Fibroblast of villous mesenchyme (primary cell): Measurements from ENCODE around the gene ADAP2. TPM values are rescaled to one million over a fixed set of nuclear protein-coding genes. Genes with fewer than 3 reads are reported as not detected.
"Not testable (repeated sequence)": the region's sequence is repeated elsewhere in the genome, so short reads cannot be mapped to it uniquely, and the experiment has no call there.

Experiments
- DNase-seq: peaks from one replicate; pipeline ENCODE4 v3.0.0-alpha.2; 2010; ENCODE audit warnings: low read depth
- H3K4me3 ChIP-seq: 2 replicates; pipeline ENCODE4 v1.5.1; 2011; ENCODE audit warnings: low read depth, mild to moderate bottlenecking, low read length
- total RNA-seq: library from RNA; depleted of rRNA; stranded (reverse); fragments of >200 nt; gene quantifications from 2 replicates; pipeline ENCODE4 v1.2.3, GENCODE V29; 2012
- TF ChIP-seq, protein P1 (sequence below): IDR thresholded peaks from 2 replicates; pipeline ENCODE4 v1.5.1; 2012; ENCODE audit warnings: low read depth, mild to moderate bottlenecking, low read length; ENCODE audit not compliant: insufficient read depth

The ADAP2 gene
- total RNA-seq, 1 donor: 3.0 TPM

- DNase-seq: no peak
- H3K4me3 ChIP-seq: no peak overlapping the region
- TF ChIP-seq, protein P1, sequence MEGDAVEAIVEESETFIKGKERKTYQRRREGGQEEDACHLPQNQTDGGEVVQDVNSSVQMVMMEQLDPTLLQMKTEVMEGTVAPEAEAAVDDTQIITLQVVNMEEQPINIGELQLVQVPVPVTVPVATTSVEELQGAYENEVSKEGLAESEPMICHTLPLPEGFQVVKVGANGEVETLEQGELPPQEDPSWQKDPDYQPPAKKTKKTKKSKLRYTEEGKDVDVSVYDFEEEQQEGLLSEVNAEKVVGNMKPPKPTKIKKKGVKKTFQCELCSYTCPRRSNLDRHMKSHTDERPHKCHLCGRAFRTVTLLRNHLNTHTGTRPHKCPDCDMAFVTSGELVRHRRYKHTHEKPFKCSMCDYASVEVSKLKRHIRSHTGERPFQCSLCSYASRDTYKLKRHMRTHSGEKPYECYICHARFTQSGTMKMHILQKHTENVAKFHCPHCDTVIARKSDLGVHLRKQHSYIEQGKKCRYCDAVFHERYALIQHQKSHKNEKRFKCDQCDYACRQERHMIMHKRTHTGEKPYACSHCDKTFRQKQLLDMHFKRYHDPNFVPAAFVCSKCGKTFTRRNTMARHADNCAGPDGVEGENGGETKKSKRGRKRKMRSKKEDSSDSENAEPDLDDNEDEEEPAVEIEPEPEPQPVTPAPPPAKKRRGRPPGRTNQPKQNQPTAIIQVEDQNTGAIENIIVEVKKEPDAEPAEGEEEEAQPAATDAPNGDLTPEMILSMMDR: no peak
These were observed 8.8 kb downstream of the ADAP2 start for GRCh38 chr17:30930495-30930894.

GRCh38 chr17:30931582-30931981 lies 9.8 kb downstream of the ADAP2 start:
- not testable (repeated sequence) for DNase-seq

GRCh38 chr17:30933966-30934365 lies 12.2 kb downstream of the ADAP2 start:
- H3K4me3 ChIP-seq: no peak overlapping the region
- no peak for DNase-seq
- TF ChIP-seq, protein P1: no peak

More at GRCh38 chr17:30931582-30931981, 9.8 kb downstream of the ADAP2 start:
- not testable (repeated sequence) for H3K4me3 ChIP-seq

DNA sequence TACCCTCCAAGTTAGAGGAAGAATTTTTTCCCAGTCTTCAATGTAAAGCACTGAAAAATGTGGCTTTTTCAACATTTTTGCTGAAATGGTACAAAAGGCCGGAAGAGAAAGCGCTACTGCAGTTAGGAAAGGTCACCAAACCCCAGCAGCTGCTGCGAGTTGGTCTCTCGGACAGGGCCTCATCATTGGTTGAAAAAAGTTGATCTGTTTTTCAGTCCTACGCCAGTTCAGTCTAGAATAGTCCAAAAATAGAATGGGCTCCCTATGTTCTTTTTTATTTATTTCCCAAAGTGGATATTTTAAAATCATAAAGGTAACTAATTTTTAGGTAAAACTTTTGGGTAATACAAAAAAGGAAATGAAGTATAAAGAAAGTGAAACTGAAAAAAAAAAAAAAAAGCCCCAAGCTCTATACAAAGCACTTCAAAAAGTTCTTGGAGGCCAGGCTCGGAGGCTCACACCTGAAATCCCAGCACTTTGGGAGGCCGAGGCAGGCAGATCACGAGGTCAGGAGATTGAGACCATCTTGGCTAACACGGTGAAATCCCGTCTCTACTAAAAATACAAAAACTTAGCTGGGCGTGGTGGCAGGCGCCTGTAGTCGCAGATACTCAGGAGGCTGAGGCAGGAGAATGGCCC lies 17.4 kb downstream of the ADAP2 start:
- TF ChIP-seq, protein P1: no peak
- no peak for DNase-seq
- H3K4me3 ChIP-seq: no peak overlapping the region

DNA sequence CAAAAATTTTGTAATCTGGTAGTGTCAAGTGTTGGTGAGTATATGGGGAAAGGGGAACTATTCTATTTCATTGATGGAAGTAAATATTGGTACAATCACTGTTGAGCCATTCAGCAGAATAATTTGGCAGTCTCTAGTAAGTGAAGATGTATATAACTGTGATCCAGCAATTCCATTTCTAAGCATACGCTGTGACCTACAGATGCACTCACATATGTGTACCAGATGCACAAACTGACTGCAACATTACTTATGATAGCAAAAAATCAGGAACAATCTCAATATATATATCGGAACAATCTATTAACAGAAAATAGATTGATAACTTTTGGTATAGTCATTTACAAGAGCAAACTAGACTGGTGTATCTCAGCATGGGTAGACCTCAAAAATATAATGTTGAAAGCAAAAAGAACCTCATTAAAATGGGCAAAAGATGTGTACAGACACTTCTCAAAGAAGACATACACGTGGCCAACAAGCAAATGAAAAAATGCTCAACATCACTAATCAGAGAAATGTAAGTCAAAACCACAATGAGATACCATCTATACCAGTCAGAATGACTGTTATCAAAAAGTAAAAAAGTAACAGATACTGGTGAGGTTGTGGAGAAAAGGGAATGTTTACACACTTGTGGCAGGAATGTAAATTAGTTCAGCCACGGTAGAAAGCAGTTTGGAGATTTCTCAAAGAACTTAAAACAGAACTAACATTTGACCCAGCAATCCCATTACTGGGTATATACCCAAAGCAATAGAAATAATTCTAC lies 20.7 kb downstream of the ADAP2 start:
- no peak overlapping the region for H3K4me3 ChIP-seq
- DNase-seq: peak; percentile 72
- TF ChIP-seq, protein P1: peak; percentile 40

DNA sequence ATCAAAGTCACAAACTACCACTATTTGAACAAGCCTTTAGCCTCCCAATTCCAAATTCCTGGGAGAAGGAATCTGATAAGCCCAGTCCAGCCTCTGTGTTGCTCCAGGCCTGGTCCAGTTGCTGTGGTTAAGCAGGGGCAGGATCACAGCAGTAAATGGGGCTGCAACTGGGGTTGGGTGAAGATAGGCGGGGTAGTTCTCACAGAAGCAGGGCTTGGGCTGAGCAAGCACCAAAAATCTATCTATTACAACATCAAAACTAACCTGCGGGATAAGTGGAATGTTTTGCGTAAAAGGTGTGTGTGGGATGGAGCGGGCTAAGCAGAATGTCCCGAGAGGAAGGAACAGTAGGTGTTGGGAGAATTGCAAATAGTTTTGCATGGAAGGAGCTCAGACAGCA lies 26.1 kb downstream of the ADAP2 start:
- peak; percentile 12 for DNase-seq
- no peak overlapping the region for H3K4me3 ChIP-seq
- TF ChIP-seq, protein P1: no peak

DNA sequence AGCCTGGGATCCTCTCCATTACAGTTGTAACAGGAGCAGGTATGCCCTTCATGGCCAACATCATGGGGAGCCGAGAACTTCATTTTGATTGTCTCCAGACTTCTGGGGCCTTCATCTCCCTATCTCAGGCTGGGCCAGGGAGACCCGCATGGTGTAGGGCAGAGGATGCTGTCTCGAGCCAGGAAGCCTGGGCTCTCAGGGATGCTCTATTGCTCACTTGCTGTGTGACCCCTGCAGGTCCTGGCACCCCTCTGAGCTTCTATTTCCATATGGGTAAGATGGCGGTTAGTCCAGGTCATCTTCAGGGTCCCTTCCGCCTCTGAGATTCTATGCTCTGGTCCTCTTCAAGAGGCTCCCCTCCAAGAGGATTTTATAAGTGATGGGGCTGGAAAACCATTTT lies 28.4 kb downstream of the ADAP2 start:
- TF ChIP-seq, protein P1: no peak
- DNase-seq: no peak
- H3K4me3 ChIP-seq: no peak overlapping the region
